GM12878 (cell line): ENCODE data around the gene ZFC3H1. TPM values are rescaled to one million over a fixed set of nuclear protein-coding genes. Genes with fewer than 3 reads are reported as not detected.

Experiments
- ATAC-seq: fragments of 200-7000 bp; cut with Tn5 transposase; 3 replicates; pipeline ENCODE4 v1.9.1; 2020; ENCODE audit warnings: mild to moderate bottlenecking, moderate library complexity
- BruUV-seq: library from RNA; stranded (reverse); fragments of 400-500 nt; replicated peaks from 2 replicates; lab custom pipeline; 2021; lab: Mats Ljungman, UMichigan
- CTCF ChIA-PET: fragments of 300-600 bp; sonication (Branson Sonifier 250); formaldehyde crosslinking; extraction: SDS; loops from one replicate; lab custom pipeline; 2021; ENCODE audit warnings: inconsistent platforms; lab: Yijun Ruan, JAX
- POLR2A ChIA-PET: fragments of 350-600 bp; formaldehyde crosslinking; extraction: SDS; loops from one replicate; lab custom pipeline; 2021; ENCODE audit warnings: inconsistent platforms; lab: Charles Lee
- RAD21 ChIA-PET: fragments of 300-600 bp; sonication (Branson Sonifier 250); formaldehyde crosslinking; loops from one replicate; lab custom pipeline; 2023; ENCODE audit warnings: antibody characterized with exemption; ENCODE audit not compliant: unreplicated experiment; lab: Charles Lee
- SMC1A ChIA-PET: fragments of 300-600 bp; sonication (Branson Sonifier 250); formaldehyde crosslinking; loops from one replicate; lab custom pipeline; 2023; ENCODE audit not compliant: unreplicated experiment, uncharacterized antibody; lab: Charles Lee
- DNase-seq: peaks from one replicate; pipeline ENCODE4 v3.0.0-alpha.2; 2011; ENCODE audit warnings: low read depth, low spot score
- FAIRE-seq: peaks from 3 replicates; lab custom pipeline; 2011; peaks lifted over from hg19 to GRCh38; lab: Jason Lieb, UNC
- H2AFZ ChIP-seq: 2 replicates; pipeline ENCODE4 v1.6.0; 2011; ENCODE audit warnings: low read depth, low read length, control low read depth; ENCODE audit not compliant: control insufficient read depth
- H3K27ac ChIP-seq: 2 replicates; pipeline ENCODE4 v1.5.1; 2011; ENCODE audit warnings: control low read depth; ENCODE audit not compliant: control insufficient read depth, insufficient read depth
- H3K27me3 ChIP-seq, 2 experiments: replicated peaks in 1 of 2; 2 replicates each; pipeline versions ENCODE4 v1.6.0 to v1.6.1; 2011; ENCODE audit warnings: low read length in 1 of 2; ENCODE audit not compliant: control insufficient read depth in 2 of 2, insufficient read depth in 2 of 2
- H3K36me3 ChIP-seq, 2 experiments: 2 replicates each; pipeline ENCODE4 v1.5.1; 2011; ENCODE audit warnings: low read length in 1 of 2; ENCODE audit not compliant: control insufficient read depth in 2 of 2, insufficient read depth in 2 of 2
- H3K4me1 ChIP-seq: 2 replicates; pipeline ENCODE4 v1.6.1; 2011; ENCODE audit warnings: mild to moderate bottlenecking, low read length, moderate library complexity, mixed read lengths; ENCODE audit not compliant: control insufficient read depth, insufficient read depth
- H3K4me2 ChIP-seq: 2 replicates; pipeline ENCODE4 v1.6.0; 2011; ENCODE audit warnings: control low read depth; ENCODE audit not compliant: control insufficient read depth, insufficient read depth
- H3K4me3 ChIP-seq: fragments of 200-600 bp; sonication (generic); 2 replicates; pipeline ENCODE4 v1.5.1; 2016
- H3K79me2 ChIP-seq: 2 replicates; pipeline ENCODE4 v1.6.0; 2011; ENCODE audit warnings: low read length; ENCODE audit not compliant: control insufficient read depth, insufficient read depth
- H3K9ac ChIP-seq: 2 replicates; pipeline ENCODE4 v1.8.0; 2011; ENCODE audit warnings: low read length, control low read depth, mixed read lengths; ENCODE audit not compliant: control insufficient read depth, insufficient read depth
- H3K9me3 ChIP-seq: replicated peaks from 3 replicates; pipeline ENCODE4 v1.5.1; 2011; ENCODE audit warnings: mild to moderate bottlenecking, low read length; ENCODE audit not compliant: control insufficient read depth, insufficient read depth
- H4K20me1 ChIP-seq: 2 replicates; pipeline ENCODE4 v1.6.0; 2011; ENCODE audit not compliant: control insufficient read depth, insufficient read depth
- BCL11A ChIP-seq: IDR thresholded peaks from 2 replicates; pipeline ENCODE4 v1.6.1; 2011; ENCODE audit warnings: low read depth, low read length
- BMI1 ChIP-seq: fragments of 450-650 bp; IDR thresholded peaks from 2 replicates; pipeline ENCODE4 v1.6.1; 2016; ENCODE audit warnings: mild to moderate bottlenecking, moderate library complexity, borderline replicate concordance
- DPF2 ChIP-seq: fragments of 450-650 bp; IDR thresholded peaks from 2 replicates; pipeline ENCODE4 v1.6.1; 2017; ENCODE audit warnings: mild to moderate bottlenecking
- EED ChIP-seq: sonication (generic); IDR thresholded peaks from 2 replicates; pipeline ENCODE4 v1.6.1; 2016; ENCODE audit warnings: antibody characterized with exemption, low read depth
- ETV6 ChIP-seq, 2 experiments: fragments of 450-650 bp in 1 of 2; IDR thresholded peaks in 1 of 2; conservative IDR thresholded peaks in 1 of 2; 2 replicates each; pipeline ENCODE4 v1.6.1; 2014; ENCODE audit warnings: antibody characterized with exemption in 1 of 2, borderline replicate concordance in 1 of 2, low read depth in 1 of 2, mild to moderate bottlenecking in 1 of 2, moderate library complexity in 1 of 2
- EZH2 ChIP-seq: IDR thresholded peaks from 2 replicates; pipeline ENCODE4 v1.6.1; 2012; ENCODE audit warnings: low read depth, mild to moderate bottlenecking, control low read depth, inconsistent platforms, low read length, borderline replicate concordance; ENCODE audit not compliant: control insufficient read depth
- MEF2B ChIP-seq: fragments of 450-650 bp; IDR thresholded peaks from 2 replicates; pipeline ENCODE4 v1.6.1; 2018; ENCODE audit warnings: mild to moderate bottlenecking, moderate library complexity; ENCODE audit not compliant: partially characterized antibody, poor library complexity, severe bottlenecking
- TCF12 ChIP-seq: IDR thresholded peaks from 2 replicates; pipeline ENCODE4 v1.6.1; 2011; ENCODE audit warnings: low read depth, mild to moderate bottlenecking, low read length
- WGBS: methylation state at CpG from one replicate; pipeline ENCODE4 v1.1.6; 2016; ENCODE audit warnings: low lambda C conversion rate; ENCODE audit not compliant: insufficient replicate concordance, insufficient coverage; ENCODE audit errors: missing lambda C conversion rate; 5-methylcytosine and 5-hydroxymethylcytosine counted together
- in situ Hi-C: fragments of 300-500 bp; cut with MboI; formaldehyde crosslinking; loops from 9 replicates; pipeline ENCODE4 v1.14.3; 2018; ENCODE audit warnings: mixed read lengths
- intact Hi-C: fragments of 100-400 bp; cut with micrococcal nuclease; formaldehyde crosslinking; loops from one replicate; pipeline ENCODE4 v1.14.2; 2022; ENCODE audit not compliant: unreplicated experiment
- polyA plus RNA-seq, 11 experiments: library from polyadenylated mRNA; depleted of rRNA in 4 of 11; unstranded in 6 of 11; stranded (reverse) in 5 of 11; fragments of >200 nt; fragmentation: Nextera tagmentation in 4 of 11; fragmentation: Illumina TruSeq in 1 of 11; extraction: Ambion mirVana in 4 of 11; extraction: Trizol in 1 of 11; gene quantifications; 1 replicate in 1 of 11; 2 replicates in 10 of 11; pipeline versions ENCODE4 v1.2.1 to v1.2.3, GENCODE V29; 2011 to 2016; ENCODE audit warnings: inconsistent platforms in 2 of 11, missing spikeins in 2 of 11, low read depth in 1 of 11
- total RNA-seq, 4 experiments: library from RNA; depleted of rRNA in 3 of 4; stranded (reverse); fragments of >200 nt in 3 of 4; fragmentation: Illumina TruSeq in 1 of 4; extraction: Trizol in 1 of 4; gene quantifications; 2 replicates each; pipeline versions ENCODE4 v1.2.1 to v1.2.3, GENCODE V29; 2013 to 2021
- TF ChIP-seq, protein P1 (sequence below): fragments of 450-650 bp; IDR thresholded peaks from 2 replicates; pipeline ENCODE4 v1.6.1; 2017; ENCODE audit warnings: low read depth, mild to moderate bottlenecking, moderate library complexity
- TF ChIP-seq, protein P2 (sequence below): fragments of 450-650 bp; IDR thresholded peaks from 2 replicates; pipeline ENCODE4 v1.6.1; 2017; ENCODE audit warnings: borderline replicate concordance
- TF ChIP-seq, protein P3 (sequence below): fragments of 450-650 bp; IDR thresholded peaks from 2 replicates; pipeline ENCODE4 v1.6.1; 2016; ENCODE audit warnings: mild to moderate bottlenecking
- TF ChIP-seq, protein P4 (sequence below): fragments of 450-650 bp; IDR thresholded peaks from 2 replicates; pipeline ENCODE4 v1.6.1; 2017; ENCODE audit warnings: antibody characterized with exemption, mild to moderate bottlenecking, moderate library complexity
- TF ChIP-seq, protein P5 (sequence below): IDR thresholded peaks from 2 replicates; pipeline ENCODE4 v1.6.1; 2012; ENCODE audit warnings: low read depth, low read length, improper control_type of control experiment

Gene ZFC3H1
- total and polyA plus RNA-seq, 10 of the 15 experiments (the other 5 are each of a cell fraction or from before 2014, with no cell fraction given) = 11.2 to 88.7 (median 25.9) TPM

DNA sequence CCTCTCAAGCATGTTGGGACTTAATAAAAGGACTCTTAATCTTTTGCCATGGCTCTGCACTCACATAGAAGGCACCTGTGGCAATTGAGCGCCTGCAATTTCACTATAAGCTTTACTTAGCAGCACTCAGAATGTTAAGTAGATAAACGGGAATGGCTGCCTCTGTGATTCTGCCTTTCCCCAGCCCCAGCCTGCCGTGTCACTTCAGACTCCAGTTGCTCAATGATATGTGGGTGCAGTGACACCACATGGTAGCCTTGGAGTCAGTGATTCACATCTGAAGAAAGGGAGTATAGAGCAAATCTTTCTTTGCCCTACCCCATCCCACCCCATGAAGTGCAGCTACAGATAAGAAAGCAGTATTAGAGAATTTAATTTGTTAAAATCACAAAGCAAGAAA lies 96.1 kb downstream of the ZFC3H1 start:
- BruUV-seq = no TSS peak
- Histone ChIP-seq H3K27me3 (no peaks in the 10 kb centered on the region), H3K9me3 (no peaks in the 10 kb centered on the region), H3K4me2 (no peak overlapping the region), H3K4me3 (no peak overlapping the region), H3K36me3 (no peaks in the 10 kb centered on the region), H3K4me1 (no peaks in the 10 kb centered on the region), H3K27ac (no peak overlapping the region), H4K20me1 (no peaks in the 10 kb centered on the region), H2AFZ (no peak overlapping the region), H3K9ac (no peak overlapping the region), H3K79me2 (no peaks in the 10 kb centered on the region)
- CTCF ChIA-PET = no interaction called here
- no peak for ATAC-seq
- intact Hi-C loops = no loop called here
- DNase-seq = no peak
- no peak for FAIRE-seq
- 14% methylated on average over 3 of the region's 3 CpGs for WGBS
- in situ Hi-C loops = no loop called here
- POLR2A ChIA-PET = interaction anchor here (0.6 kb wide), 1 partner anchor 50 kb away, joined by 3 read pairs; no protein-coding TSS in a partner anchor
- SMC1A ChIA-PET = no interaction called here
- TF ChIP-seq BCL11A (no peak), DPF2 (no peak), MEF2B (no peak), EZH2 (no peak), ETV6 (conservative IDR thresholded peaks at IDR 0.05 in 1 of 2, IDR thresholded peaks at IDR 0.05 in 1 of 2; ENCODE audit: borderline replicate concordance in 1 of 2, low read depth in 1 of 2) (no peak), TCF12 (no peak), EED (no peak), BMI1 (no peak)
- TF ChIP-seq, protein P1, sequence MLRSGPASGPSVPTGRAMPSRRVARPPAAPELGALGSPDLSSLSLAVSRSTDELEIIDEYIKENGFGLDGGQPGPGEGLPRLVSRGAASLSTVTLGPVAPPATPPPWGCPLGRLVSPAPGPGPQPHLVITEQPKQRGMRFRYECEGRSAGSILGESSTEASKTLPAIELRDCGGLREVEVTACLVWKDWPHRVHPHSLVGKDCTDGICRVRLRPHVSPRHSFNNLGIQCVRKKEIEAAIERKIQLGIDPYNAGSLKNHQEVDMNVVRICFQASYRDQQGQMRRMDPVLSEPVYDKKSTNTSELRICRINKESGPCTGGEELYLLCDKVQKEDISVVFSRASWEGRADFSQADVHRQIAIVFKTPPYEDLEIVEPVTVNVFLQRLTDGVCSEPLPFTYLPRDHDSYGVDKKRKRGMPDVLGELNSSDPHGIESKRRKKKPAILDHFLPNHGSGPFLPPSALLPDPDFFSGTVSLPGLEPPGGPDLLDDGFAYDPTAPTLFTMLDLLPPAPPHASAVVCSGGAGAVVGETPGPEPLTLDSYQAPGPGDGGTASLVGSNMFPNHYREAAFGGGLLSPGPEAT = no peak
- TF ChIP-seq, protein P2, sequence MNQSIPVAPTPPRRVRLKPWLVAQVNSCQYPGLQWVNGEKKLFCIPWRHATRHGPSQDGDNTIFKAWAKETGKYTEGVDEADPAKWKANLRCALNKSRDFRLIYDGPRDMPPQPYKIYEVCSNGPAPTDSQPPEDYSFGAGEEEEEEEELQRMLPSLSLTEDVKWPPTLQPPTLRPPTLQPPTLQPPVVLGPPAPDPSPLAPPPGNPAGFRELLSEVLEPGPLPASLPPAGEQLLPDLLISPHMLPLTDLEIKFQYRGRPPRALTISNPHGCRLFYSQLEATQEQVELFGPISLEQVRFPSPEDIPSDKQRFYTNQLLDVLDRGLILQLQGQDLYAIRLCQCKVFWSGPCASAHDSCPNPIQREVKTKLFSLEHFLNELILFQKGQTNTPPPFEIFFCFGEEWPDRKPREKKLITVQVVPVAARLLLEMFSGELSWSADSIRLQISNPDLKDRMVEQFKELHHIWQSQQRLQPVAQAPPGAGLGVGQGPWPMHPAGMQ = no peak
- TF ChIP-seq, protein P3, sequence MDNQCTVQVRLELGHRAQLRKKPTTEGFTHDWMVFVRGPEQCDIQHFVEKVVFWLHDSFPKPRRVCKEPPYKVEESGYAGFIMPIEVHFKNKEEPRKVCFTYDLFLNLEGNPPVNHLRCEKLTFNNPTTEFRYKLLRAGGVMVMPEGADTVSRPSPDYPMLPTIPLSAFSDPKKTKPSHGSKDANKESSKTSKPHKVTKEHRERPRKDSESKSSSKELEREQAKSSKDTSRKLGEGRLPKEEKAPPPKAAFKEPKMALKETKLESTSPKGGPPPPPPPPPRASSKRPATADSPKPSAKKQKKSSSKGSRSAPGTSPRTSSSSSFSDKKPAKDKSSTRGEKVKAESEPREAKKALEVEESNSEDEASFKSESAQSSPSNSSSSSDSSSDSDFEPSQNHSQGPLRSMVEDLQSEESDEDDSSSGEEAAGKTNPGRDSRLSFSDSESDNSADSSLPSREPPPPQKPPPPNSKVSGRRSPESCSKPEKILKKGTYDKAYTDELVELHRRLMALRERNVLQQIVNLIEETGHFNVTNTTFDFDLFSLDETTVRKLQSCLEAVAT = no peak
- TF ChIP-seq, protein P4, sequence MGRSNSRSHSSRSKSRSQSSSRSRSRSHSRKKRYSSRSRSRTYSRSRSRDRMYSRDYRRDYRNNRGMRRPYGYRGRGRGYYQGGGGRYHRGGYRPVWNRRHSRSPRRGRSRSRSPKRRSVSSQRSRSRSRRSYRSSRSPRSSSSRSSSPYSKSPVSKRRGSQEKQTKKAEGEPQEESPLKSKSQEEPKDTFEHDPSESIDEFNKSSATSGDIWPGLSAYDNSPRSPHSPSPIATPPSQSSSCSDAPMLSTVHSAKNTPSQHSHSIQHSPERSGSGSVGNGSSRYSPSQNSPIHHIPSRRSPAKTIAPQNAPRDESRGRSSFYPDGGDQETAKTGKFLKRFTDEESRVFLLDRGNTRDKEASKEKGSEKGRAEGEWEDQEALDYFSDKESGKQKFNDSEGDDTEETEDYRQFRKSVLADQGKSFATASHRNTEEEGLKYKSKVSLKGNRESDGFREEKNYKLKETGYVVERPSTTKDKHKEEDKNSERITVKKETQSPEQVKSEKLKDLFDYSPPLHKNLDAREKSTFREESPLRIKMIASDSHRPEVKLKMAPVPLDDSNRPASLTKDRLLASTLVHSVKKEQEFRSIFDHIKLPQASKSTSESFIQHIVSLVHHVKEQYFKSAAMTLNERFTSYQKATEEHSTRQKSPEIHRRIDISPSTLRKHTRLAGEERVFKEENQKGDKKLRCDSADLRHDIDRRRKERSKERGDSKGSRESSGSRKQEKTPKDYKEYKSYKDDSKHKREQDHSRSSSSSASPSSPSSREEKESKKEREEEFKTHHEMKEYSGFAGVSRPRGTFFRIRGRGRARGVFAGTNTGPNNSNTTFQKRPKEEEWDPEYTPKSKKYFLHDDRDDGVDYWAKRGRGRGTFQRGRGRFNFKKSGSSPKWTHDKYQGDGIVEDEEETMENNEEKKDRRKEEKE = no peak
- TF ChIP-seq, protein P5, sequence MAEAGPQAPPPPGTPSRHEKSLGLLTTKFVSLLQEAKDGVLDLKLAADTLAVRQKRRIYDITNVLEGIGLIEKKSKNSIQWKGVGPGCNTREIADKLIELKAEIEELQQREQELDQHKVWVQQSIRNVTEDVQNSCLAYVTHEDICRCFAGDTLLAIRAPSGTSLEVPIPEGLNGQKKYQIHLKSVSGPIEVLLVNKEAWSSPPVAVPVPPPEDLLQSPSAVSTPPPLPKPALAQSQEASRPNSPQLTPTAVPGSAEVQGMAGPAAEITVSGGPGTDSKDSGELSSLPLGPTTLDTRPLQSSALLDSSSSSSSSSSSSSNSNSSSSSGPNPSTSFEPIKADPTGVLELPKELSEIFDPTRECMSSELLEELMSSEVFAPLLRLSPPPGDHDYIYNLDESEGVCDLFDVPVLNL = no peak
- RAD21 ChIA-PET = no interaction called here
